SK-N-SH treated with all-trans-retinoic acid at 6 μM for 48 hours (cell line): ENCODE measurements around the gene POLG2.

Source experiments
- ATAC-seq: fragments of 200-7000 bp; cut with Tn5 transposase; 3 replicates; pipeline ENCODE4 v1.9.1; 2020; ENCODE audit warnings: mild to moderate bottlenecking, moderate library complexity
- ARNTL ChIP-seq: fragments of 450-650 bp; formaldehyde crosslinking; IDR thresholded peaks from 2 replicates; pipeline ENCODE4 v1.5.0; 2020; ENCODE audit warnings: low read depth, mild to moderate bottlenecking, moderate library complexity, borderline replicate concordance
- BACH2 ChIP-seq: fragments of 250-450 bp; sonication (Bioruptor Pico); IDR thresholded peaks from 2 replicates; pipeline ENCODE4 v1.9.0; 2021; ENCODE audit warnings: mild to moderate bottlenecking, borderline replicate concordance
- CSDC2 ChIP-seq: fragments of 250-450 bp; sonication (Bioruptor Pico); IDR thresholded peaks from 2 replicates; pipeline ENCODE4 v1.5.0; 2020; ENCODE audit warnings: mild to moderate bottlenecking, moderate library complexity
- ESRRG ChIP-seq: fragments of 250-450 bp; sonication (Bioruptor Pico); IDR thresholded peaks from 2 replicates; pipeline ENCODE4 v1.6.1; 2021; ENCODE audit warnings: mild to moderate bottlenecking
- ISL1 ChIP-seq: fragments of 250-450 bp; sonication (Bioruptor Pico); IDR thresholded peaks from 2 replicates; pipeline ENCODE4 v2.1.2; 2022; ENCODE audit warnings: mild to moderate bottlenecking, moderate library complexity
- OSR1 ChIP-seq: fragments of 250-450 bp; sonication (Bioruptor Pico); IDR thresholded peaks from 2 replicates; pipeline ENCODE4 v1.8.0; 2022; ENCODE audit warnings: moderate library complexity, mild to moderate bottlenecking, inconsistent platforms
- PATZ1 ChIP-seq: fragments of 250-450 bp; sonication (Bioruptor Pico); IDR thresholded peaks from 2 replicates; pipeline ENCODE4 v1.8.0; 2020; ENCODE audit warnings: mild to moderate bottlenecking, moderate library complexity, borderline replicate concordance
- POU6F1 ChIP-seq: fragments of 250-450 bp; sonication (Bioruptor Pico); IDR thresholded peaks from 2 replicates; pipeline ENCODE4 v1.8.0; 2021; ENCODE audit warnings: low read depth, mild to moderate bottlenecking, moderate library complexity, borderline replicate concordance
- PPARA ChIP-seq: fragments of 250-450 bp; sonication (Bioruptor Pico); IDR thresholded peaks from 2 replicates; pipeline ENCODE4 v1.5.0; 2020; ENCODE audit warnings: mild to moderate bottlenecking, borderline replicate concordance
- RARB ChIP-seq: fragments of 250-450 bp; sonication (Bioruptor Pico); IDR thresholded peaks from 2 replicates; pipeline ENCODE4 v1.8.0; 2021; ENCODE audit warnings: mild to moderate bottlenecking, moderate library complexity
- SNAI2 ChIP-seq: fragments of 250-450 bp; sonication (Bioruptor Pico); IDR thresholded peaks from 2 replicates; pipeline ENCODE4 v1.5.0; 2020; ENCODE audit warnings: mild to moderate bottlenecking, moderate library complexity
- TCF4 ChIP-seq: fragments of 250-450 bp; sonication (Bioruptor Pico); IDR thresholded peaks from 2 replicates; pipeline ENCODE4 v1.8.0; 2021; ENCODE audit warnings: mild to moderate bottlenecking, moderate library complexity, borderline replicate concordance
- TOX ChIP-seq: fragments of 250-450 bp; sonication (Bioruptor Pico); IDR thresholded peaks from 2 replicates; pipeline ENCODE4 v1.8.0; 2021; ENCODE audit warnings: mild to moderate bottlenecking, moderate library complexity, borderline replicate concordance
- ZC3H10 ChIP-seq: fragments of 250-450 bp; sonication (Bioruptor Pico); IDR thresholded peaks from 2 replicates; pipeline ENCODE4 v1.5.1; 2021; ENCODE audit warnings: mild to moderate bottlenecking, moderate library complexity
- ZFP3 ChIP-seq: fragments of 250-450 bp; sonication (Bioruptor Pico); IDR thresholded peaks from 2 replicates; pipeline ENCODE4 v1.5.0; 2020; ENCODE audit warnings: mild to moderate bottlenecking, moderate library complexity
- ZFP30 ChIP-seq: fragments of 450-650 bp; formaldehyde crosslinking; IDR thresholded peaks from 2 replicates; pipeline ENCODE4 v1.5.0; 2022; ENCODE audit warnings: mild to moderate bottlenecking, moderate library complexity
- ZNF565 ChIP-seq: fragments of 450-650 bp; formaldehyde crosslinking; conservative IDR thresholded peaks from 2 replicates; pipeline ENCODE4 v1.5.0; 2020; ENCODE audit warnings: low read depth, mild to moderate bottlenecking, moderate library complexity
- ZNF70 ChIP-seq: fragments of 450-650 bp; formaldehyde crosslinking; IDR thresholded peaks from 2 replicates; pipeline ENCODE4 v1.5.0; 2020; ENCODE audit warnings: mild to moderate bottlenecking, moderate library complexity
- TF ChIP-seq, protein P1 (sequence below): fragments of 250-450 bp; sonication (Bioruptor Pico); IDR thresholded peaks from 2 replicates; pipeline ENCODE4 v1.5.1; 2021; ENCODE audit warnings: mild to moderate bottlenecking, moderate library complexity
- TF ChIP-seq, protein P2 (sequence below): fragments of 250-450 bp; sonication (Bioruptor Pico); IDR thresholded peaks from 2 replicates; pipeline ENCODE4 v1.5.1; 2020; ENCODE audit warnings: low read depth, mild to moderate bottlenecking, moderate library complexity

The POLG2 gene

DNA sequence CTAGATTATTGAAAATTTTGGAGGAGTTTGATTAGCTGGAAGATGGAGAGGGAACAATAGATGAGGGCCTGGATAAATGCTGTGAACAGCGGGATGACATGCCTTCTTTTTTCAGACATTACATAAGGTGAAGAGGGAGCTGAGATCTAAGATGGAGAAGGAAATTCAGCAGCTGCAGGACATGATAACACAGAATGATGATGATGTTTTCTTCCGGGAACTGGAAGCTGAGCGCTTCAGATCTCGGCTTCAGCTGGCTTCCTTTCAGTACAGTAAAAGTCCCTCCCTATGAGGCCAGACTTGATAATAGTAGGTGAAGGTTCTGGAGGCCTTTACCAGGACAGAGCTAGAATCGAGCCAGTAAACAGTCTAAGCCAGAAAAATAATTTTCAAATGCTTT lies 40.6 kb upstream of the POLG2 start:
- no peak for ATAC-seq

DNA sequence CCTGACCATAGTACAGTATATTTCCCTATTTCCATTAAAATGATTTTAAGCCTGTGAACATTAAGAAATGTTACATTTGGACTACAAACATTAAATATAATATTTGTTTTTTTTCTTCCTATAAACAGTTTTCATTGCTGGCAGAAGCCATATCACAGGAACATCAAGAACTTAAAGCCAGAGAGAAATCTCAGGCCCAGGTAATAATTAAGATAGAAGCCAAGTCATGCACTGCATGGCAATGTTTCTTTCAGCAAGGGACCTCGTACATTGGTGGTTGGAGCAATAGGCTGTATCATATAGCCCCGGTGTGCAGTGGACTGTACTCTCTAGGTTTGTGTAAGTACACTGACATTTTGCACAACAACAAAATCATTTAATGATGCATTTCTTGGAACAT lies 40.1 kb upstream of the POLG2 start:
- no peak for ATAC-seq
- TF ChIP-seq PPARA (CRISPR knock-in tag) (no peak), ZFP30 (no peak), ZFP3 (CRISPR knock-in tag) (no peak), ARNTL (CRISPR knock-in tag) (no peak), TOX (no peak), ZNF565 (CRISPR knock-in tag) (no peak), TCF4 (CRISPR knock-in tag) (no peak), OSR1 (CRISPR knock-in tag) (no peak), POU6F1 (CRISPR knock-in tag) (no peak), PATZ1 (no peak), RARB (CRISPR knock-in tag) (no peak), ISL1 (no peak), SNAI2 (CRISPR knock-in tag) (no peak), ZNF70 (no peak), BACH2 (CRISPR knock-in tag) (no peak)
- TF ChIP-seq, protein P1, sequence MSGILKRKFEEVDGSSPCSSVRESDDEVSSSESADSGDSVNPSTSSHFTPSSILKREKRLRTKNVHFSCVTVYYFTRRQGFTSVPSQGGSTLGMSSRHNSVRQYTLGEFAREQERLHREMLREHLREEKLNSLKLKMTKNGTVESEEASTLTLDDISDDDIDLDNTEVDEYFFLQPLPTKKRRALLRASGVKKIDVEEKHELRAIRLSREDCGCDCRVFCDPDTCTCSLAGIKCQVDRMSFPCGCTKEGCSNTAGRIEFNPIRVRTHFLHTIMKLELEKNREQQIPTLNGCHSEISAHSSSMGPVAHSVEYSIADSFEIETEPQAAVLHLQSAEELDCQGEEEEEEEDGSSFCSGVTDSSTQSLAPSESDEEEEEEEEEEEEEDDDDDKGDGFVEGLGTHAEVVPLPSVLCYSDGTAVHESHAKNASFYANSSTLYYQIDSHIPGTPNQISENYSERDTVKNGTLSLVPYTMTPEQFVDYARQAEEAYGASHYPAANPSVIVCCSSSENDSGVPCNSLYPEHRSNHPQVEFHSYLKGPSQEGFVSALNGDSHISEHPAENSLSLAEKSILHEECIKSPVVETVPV (CRISPR knock-in tag), result no peak
- TF ChIP-seq, protein P2, sequence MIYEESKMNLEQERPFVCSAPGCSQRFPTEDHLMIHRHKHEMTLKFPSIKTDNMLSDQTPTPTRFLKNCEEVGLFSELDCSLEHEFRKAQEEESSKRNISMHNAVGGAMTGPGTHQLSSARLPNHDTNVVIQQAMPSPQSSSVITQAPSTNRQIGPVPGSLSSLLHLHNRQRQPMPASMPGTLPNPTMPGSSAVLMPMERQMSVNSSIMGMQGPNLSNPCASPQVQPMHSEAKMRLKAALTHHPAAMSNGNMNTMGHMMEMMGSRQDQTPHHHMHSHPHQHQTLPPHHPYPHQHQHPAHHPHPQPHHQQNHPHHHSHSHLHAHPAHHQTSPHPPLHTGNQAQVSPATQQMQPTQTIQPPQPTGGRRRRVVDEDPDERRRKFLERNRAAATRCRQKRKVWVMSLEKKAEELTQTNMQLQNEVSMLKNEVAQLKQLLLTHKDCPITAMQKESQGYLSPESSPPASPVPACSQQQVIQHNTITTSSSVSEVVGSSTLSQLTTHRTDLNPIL, result no peak

More for the DNA sequence above, 40.6 kb upstream of the POLG2 start:
- TF ChIP-seq, protein P1 (CRISPR knock-in tag), result no peak
- TF ChIP-seq ESRRG, result no peak
- no peak for TF ChIP-seq ZC3H10 (CRISPR knock-in tag)
- TF ChIP-seq ZNF565 (CRISPR knock-in tag), result no peak
- TF ChIP-seq TOX, result no peak
- no peak for TF ChIP-seq CSDC2 (CRISPR knock-in tag)
- TF ChIP-seq OSR1 (CRISPR knock-in tag), result no peak
- no peak for TF ChIP-seq RARB (CRISPR knock-in tag)
- no peak for TF ChIP-seq ISL1

GRCh38 chr17:64535357-64535756 lies 38.5 kb upstream of the POLG2 start:
- ATAC-seq, result no peak

More at GRCh38 chr17:64535357-64535756, 38.5 kb upstream of the POLG2 start:
- TF ChIP-seq ISL1 (no peak), ZNF70 (no peak), ZFP30 (no peak), ZC3H10 (CRISPR knock-in tag) (no peak), ARNTL (CRISPR knock-in tag) (no peak)
- TF ChIP-seq, protein P1 (CRISPR knock-in tag), result no peak
